GM13977 (cell line): ENCODE measurements around the gene BRSK1.

Source experiments
- DNase-seq: peaks from one replicate; pipeline ENCODE4 v3.0.0; 2012; ENCODE audit warnings: low spot score
- in situ Hi-C: fragments of 300-500 bp; cut with MboI; formaldehyde crosslinking; loops from one replicate; pipeline ENCODE4 v1.12.0; 2022; ENCODE audit warnings: low sequenced_read_pairs, low pct_unique_long_range_greater_than_20kb, mixed read lengths, inconsistent platforms; ENCODE audit not compliant: unreplicated experiment
- TF ChIP-seq, protein P1 (sequence below): IDR thresholded peaks from 2 replicates; pipeline ENCODE4 v1.5.1; 2012; ENCODE audit warnings: mild to moderate bottlenecking, control low read depth; ENCODE audit not compliant: insufficient read depth; ENCODE audit errors: extremely low read depth, missing control alignments

Gene BRSK1

GRCh38 chr19:55308281-55308680 lies 24.5 kb downstream of the BRSK1 start:
- in situ Hi-C loops = no loop called here
- DNase-seq = no peak
- TF ChIP-seq, protein P1, sequence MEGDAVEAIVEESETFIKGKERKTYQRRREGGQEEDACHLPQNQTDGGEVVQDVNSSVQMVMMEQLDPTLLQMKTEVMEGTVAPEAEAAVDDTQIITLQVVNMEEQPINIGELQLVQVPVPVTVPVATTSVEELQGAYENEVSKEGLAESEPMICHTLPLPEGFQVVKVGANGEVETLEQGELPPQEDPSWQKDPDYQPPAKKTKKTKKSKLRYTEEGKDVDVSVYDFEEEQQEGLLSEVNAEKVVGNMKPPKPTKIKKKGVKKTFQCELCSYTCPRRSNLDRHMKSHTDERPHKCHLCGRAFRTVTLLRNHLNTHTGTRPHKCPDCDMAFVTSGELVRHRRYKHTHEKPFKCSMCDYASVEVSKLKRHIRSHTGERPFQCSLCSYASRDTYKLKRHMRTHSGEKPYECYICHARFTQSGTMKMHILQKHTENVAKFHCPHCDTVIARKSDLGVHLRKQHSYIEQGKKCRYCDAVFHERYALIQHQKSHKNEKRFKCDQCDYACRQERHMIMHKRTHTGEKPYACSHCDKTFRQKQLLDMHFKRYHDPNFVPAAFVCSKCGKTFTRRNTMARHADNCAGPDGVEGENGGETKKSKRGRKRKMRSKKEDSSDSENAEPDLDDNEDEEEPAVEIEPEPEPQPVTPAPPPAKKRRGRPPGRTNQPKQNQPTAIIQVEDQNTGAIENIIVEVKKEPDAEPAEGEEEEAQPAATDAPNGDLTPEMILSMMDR = no peak

DNA sequence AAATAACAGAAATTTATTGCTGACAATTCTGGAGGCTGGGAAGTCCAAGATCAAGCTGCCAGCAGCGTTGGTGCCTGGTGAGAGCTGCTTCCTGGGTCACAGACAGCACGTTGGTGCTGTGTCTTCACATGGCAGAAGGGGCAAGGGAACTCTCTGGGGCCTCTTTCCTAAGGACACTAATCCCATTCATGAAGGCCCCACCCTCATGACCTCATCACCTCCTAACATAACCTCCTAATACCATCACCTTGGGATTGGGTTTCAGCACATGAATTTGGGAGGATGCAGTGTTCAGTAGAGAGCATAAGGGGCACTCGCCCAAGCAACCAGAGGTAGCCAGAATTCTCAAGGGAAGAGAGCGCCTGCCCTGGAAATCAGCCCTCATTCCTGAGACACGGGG lies 25.7 kb downstream of the BRSK1 start:
- in situ Hi-C loops = no loop called here
- TF ChIP-seq, protein P1 = no peak
- no peak for DNase-seq

DNA sequence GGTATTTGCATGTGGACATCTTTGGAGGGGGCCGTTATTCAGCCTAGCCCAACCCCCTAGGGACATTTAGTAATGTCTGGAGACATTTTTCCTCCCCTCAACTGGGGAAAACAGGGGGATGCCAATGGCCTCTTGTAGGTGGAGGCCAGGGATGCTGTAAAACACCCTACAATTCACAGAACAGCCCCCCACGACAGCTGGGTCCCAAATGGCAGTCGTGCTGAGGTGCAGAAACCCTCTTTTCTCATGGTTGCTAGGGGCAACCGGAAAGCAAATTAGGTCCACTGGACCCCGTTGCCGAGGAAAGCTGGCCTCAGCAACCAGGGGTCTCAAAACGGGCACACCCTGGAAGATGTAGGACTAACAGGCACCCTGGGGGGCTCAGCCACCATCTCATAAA lies 26.7 kb downstream of the BRSK1 start:
- TF ChIP-seq, protein P1 = no peak
- in situ Hi-C loops = no loop called here
- no peak for DNase-seq

- peak; percentile 11 for DNase-seq
- in situ Hi-C loops = no loop called here
- TF ChIP-seq, protein P1 = no peak
Observed at GRCh38 chr19:55311397-55311796, 27.6 kb downstream of the BRSK1 start.

DNA sequence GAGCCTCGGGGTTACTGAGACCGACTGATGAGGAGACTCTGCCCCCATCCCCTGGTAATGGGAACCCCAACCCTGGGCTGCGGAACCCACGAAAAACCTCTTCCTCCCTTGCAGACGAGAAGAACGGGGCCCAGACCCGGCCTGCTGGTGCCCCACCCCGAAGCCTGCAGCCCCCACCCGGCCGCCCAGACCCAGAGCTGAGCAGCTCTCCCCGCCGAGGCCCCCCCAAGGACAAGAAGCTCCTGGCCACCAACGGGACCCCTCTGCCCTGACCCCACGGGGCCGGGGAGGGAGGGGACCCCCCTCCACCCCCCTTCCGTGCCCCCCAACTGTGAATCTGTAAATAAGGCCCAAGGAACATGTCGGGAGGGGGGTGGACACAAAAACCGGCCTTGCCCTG lies 28.0 kb downstream of the BRSK1 start:
- no peak for DNase-seq
- TF ChIP-seq, protein P1 = no peak
- in situ Hi-C loops = no loop called here

DNA sequence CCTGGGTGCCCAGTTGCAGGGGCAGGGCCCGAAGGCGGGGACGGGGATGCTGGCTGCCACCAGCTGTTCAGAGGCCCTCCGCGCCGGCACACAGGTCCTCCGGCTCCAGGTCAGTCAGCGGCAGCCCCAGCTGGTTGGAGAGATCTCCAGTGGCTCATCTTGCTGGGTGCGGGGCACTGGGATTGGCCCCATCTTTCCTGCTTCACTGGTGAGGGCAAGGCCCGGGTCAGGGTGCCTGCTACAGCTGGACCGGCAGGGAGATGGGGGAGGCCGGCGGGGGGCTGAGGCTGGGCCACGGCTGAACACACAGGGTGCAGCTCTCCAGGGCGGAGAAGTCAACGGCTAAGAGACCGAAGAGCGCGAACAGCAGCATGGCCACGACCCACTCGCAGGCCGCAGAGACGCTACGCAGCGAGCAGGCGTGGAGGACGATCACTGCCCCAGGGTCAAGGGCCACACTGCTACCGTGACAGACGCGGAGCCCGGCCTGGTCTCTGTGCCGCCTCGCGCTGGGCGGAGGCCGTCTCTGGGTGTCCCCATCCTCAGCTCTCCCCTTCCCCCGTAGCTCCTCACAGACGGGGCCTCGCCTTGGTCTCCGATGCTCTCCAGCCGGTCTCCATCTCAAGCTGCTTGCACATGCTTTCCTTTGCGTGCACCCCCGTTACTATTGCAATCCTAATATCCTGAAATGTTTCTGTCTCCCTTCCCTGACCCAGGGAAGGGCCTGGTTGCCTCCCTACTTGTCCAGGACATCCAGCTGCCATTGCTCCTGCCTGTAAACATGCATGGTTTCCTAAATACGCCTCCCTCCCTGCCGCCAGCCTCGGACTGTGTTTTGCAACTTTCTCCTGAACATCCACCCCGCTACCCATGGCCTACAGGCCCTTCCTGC lies 29.1 kb downstream of the BRSK1 start:
- in situ Hi-C loops = no loop called here
- TF ChIP-seq, protein P1 = no peak
- DNase-seq = no peak
